GM19395 (cell line): ENCODE results near the gene ITIH4.

Source experiments
- ATAC-seq: cut with Tn5 transposase; IDR thresholded peaks from one replicate; pipeline ENCODE4 v1.9.1; 2021; ENCODE audit warnings: mild to moderate bottlenecking, moderate library complexity; ENCODE audit not compliant: unreplicated experiment

Gene ITIH4

GRCh38 chr3:52834871-52835501, 4.5 kb upstream of the ITIH4 start, which contains the start of gene MUSTN1:
MUSTN1 (minus strand) TSS chr3:52835019; CDS start chr3:52834948, 71 bp downstream.
- no peak for ATAC-seq

DNA sequence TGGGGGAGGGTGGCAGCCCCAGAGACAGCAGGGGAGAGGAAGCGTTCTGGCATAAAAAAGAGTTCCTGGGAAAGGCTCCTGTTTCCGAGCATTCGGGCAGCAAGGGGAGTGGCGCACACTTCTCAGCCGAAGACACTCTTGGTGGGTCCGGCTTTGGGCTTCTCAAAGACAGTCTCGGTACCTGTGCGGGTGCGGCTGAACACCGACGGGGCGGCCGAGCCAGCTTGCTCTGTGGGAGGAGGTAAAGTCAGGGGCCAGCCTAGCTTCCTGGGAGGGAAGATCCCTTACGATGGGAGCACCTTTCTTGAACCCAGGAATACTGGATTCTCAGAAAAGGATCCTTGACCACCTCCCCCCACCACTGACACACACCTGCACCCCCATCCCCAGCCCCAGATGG, 2.7 kb upstream of the ITIH4 start:
- no peak for ATAC-seq

DNA sequence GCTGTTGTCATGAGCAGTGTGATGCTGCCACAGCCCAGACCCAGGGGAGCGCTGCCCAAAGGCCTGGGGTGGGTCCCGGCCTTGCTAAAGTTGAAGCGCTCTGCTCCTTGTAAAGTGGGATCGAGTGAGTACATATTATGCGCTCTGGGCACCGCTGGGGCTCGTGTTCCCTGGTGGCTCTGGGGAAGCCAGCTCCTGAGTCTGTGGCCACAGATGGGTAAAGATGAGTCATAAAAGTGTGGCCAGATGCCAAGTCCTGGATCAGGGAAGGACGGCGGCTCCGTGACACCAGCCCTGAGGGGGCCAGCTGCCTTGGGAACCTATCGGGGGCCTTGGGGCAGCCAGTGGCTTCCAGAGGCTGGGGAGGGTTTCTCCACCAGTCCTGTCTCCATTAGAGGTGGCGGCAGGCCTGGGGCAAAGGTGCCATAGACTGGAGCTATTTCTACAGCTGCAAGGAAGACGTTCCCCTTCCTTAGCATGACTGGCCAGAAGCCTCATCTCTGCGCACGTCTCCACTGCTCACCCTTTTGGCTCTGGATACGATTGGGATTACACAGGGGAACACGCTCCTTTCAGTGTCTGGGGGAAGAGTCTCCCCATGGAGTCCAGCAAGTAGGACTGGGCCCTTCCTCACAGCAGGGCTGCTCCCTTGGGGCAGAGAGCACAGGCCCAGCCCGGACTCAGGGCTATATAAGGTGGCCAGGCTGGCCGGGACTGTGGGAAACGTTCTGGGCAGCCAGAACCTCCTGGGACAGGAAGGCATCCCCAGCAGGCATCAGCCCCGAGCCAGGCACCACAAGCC, 1.2 kb upstream of the ITIH4 start:
- no peak for ATAC-seq

GRCh38 chr3:52829906-52830463, 487 bp downstream of the ITIH4 start:
- ATAC-seq = no peak

GRCh38 chr3:52829482-52829881, 990 bp downstream of the ITIH4 start:
- no peak for ATAC-seq

GRCh38 chr3:52827866-52828376, 2.6 kb downstream of the ITIH4 start:
- no peak for ATAC-seq

- no peak for ATAC-seq
These were observed 3.0 kb downstream of the ITIH4 start for GRCh38 chr3:52827441-52827840.

GRCh38 chr3:52824037-52824436, 6.4 kb downstream of the ITIH4 start:
- no peak for ATAC-seq

DNA sequence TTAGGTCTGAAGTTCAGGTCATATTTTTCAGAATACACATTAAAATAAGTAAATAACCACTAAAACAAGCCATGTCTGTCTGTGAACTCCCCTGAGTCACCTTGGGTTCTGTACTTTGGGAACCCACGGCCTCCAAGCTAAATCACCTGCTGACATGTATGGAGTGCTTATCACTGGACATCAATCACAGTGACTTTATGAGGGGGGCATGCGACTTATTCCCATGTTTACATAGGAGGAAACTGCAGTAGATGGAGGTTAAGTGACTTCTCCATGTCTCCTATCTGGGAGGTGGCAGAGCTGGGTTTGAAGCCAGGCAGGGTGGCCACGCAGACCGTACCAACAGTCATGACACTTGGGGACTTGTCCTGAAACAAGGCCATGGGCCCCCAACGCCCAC, 8.1 kb downstream of the ITIH4 start:
- ATAC-seq = no peak

DNA sequence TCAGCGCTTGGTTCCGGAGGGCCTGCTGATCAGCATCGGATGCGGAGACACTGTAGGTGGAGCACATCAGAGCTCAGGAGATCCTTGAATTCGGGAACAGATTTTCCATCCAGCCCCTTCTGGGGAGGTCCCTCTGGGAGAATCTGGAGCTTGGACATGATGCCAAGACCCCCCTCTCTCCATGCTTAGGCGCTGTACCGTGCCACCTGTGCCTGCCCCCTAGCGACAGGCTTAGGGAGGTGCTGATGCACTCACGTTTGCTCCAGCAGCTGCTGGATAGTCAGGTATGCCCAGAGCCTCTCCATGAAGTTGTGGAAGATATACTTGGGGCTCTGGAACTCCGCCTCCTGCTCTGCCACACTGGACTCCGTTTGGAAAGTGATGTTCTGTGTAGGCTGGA, 9.7 kb downstream of the ITIH4 start:
- no peak for ATAC-seq

- ATAC-seq = no peak
These were observed 10.5 kb downstream of the ITIH4 start for GRCh38 chr3:52819936-52820335.

DNA sequence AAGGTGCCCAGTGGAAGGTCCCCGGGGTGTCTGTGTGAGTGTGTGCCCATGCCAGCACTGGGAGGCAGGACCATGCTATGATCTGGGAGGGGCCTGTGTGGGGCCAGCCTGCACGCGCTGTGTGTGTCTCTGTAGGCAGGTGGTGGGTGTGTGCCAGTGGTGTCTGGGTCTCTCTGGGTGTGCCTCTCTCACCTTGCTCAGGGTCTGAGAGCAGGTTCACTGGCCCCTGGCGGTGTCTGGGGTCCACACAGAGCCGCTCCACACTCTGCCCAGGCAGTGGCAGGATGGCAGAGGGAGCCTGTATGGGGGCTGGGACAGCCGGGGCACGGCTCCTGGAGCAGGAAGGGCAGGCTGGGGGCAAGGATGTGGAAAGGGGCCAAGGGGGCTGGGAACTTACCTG, 12.6 kb downstream of the ITIH4 start:
- no peak for ATAC-seq

GRCh38 chr3:52817221-52817620, 13.3 kb downstream of the ITIH4 start:
- ATAC-seq = no peak

GRCh38 chr3:52816654-52817053, 13.8 kb downstream of the ITIH4 start:
- no peak for ATAC-seq

GRCh38 chr3:52816199-52816598, 14.3 kb downstream of the ITIH4 start:
- ATAC-seq = no peak

GRCh38 chr3:52813810-52814209, 16.7 kb downstream of the ITIH4 start:
- ATAC-seq = no peak

GRCh38 chr3:52811452-52812011, 18.9 kb downstream of the ITIH4 start:
- no peak for ATAC-seq

- ATAC-seq = no peak
These were observed 19.5 kb downstream of the ITIH4 start for GRCh38 chr3:52810923-52811322.

- ATAC-seq = no peak
These were observed 20.7 kb downstream of the ITIH4 start for GRCh38 chr3:52809662-52810377.

GRCh38 chr3:52809149-52809548, 21.3 kb downstream of the ITIH4 start:
- no peak for ATAC-seq
